GM12878 (cell line): ENCODE results near the gene ARMS2. TPM values are rescaled to one million over a fixed set of nuclear protein-coding genes. Genes with fewer than 3 reads are reported as not detected.

Experiments used
- ATAC-seq: fragments of 200-7000 bp; cut with Tn5 transposase; 3 replicates; pipeline ENCODE4 v1.9.1; 2020; ENCODE audit warnings: mild to moderate bottlenecking, moderate library complexity
- BruUV-seq: library from RNA; stranded (reverse); fragments of 400-500 nt; replicated peaks from 2 replicates; lab custom pipeline; 2021; lab: Mats Ljungman, UMichigan
- CTCF ChIA-PET: fragments of 300-600 bp; sonication (Branson Sonifier 250); formaldehyde crosslinking; extraction: SDS; loops from one replicate; lab custom pipeline; 2021; ENCODE audit warnings: inconsistent platforms; lab: Yijun Ruan, JAX
- POLR2A ChIA-PET: fragments of 350-600 bp; formaldehyde crosslinking; extraction: SDS; loops from one replicate; lab custom pipeline; 2021; ENCODE audit warnings: inconsistent platforms; lab: Charles Lee
- RAD21 ChIA-PET: fragments of 300-600 bp; sonication (Branson Sonifier 250); formaldehyde crosslinking; loops from one replicate; lab custom pipeline; 2023; ENCODE audit warnings: antibody characterized with exemption; ENCODE audit not compliant: unreplicated experiment; lab: Charles Lee
- SMC1A ChIA-PET: fragments of 300-600 bp; sonication (Branson Sonifier 250); formaldehyde crosslinking; loops from one replicate; lab custom pipeline; 2023; ENCODE audit not compliant: unreplicated experiment, uncharacterized antibody; lab: Charles Lee
- DNase-seq: peaks from one replicate; pipeline ENCODE4 v3.0.0-alpha.2; 2011; ENCODE audit warnings: low read depth, low spot score
- FAIRE-seq: peaks from 3 replicates; lab custom pipeline; 2011; peaks lifted over from hg19 to GRCh38; lab: Jason Lieb, UNC
- H2AFZ ChIP-seq: 2 replicates; pipeline ENCODE4 v1.6.0; 2011; ENCODE audit warnings: low read depth, low read length, control low read depth; ENCODE audit not compliant: control insufficient read depth
- H3K27ac ChIP-seq: 2 replicates; pipeline ENCODE4 v1.5.1; 2011; ENCODE audit warnings: control low read depth; ENCODE audit not compliant: control insufficient read depth, insufficient read depth
- H3K27me3 ChIP-seq, 2 experiments: replicated peaks in 1 of 2; 2 replicates each; pipeline versions ENCODE4 v1.6.0 to v1.6.1; 2011; ENCODE audit warnings: low read length in 1 of 2; ENCODE audit not compliant: control insufficient read depth in 2 of 2, insufficient read depth in 2 of 2
- H3K36me3 ChIP-seq, 2 experiments: 2 replicates each; pipeline ENCODE4 v1.5.1; 2011; ENCODE audit warnings: low read length in 1 of 2; ENCODE audit not compliant: control insufficient read depth in 2 of 2, insufficient read depth in 2 of 2
- H3K4me1 ChIP-seq: 2 replicates; pipeline ENCODE4 v1.6.1; 2011; ENCODE audit warnings: mild to moderate bottlenecking, low read length, moderate library complexity, mixed read lengths; ENCODE audit not compliant: control insufficient read depth, insufficient read depth
- H3K4me2 ChIP-seq: 2 replicates; pipeline ENCODE4 v1.6.0; 2011; ENCODE audit warnings: control low read depth; ENCODE audit not compliant: control insufficient read depth, insufficient read depth
- H3K4me3 ChIP-seq: fragments of 200-600 bp; sonication (generic); 2 replicates; pipeline ENCODE4 v1.5.1; 2016
- H3K79me2 ChIP-seq: 2 replicates; pipeline ENCODE4 v1.6.0; 2011; ENCODE audit warnings: low read length; ENCODE audit not compliant: control insufficient read depth, insufficient read depth
- H3K9ac ChIP-seq: 2 replicates; pipeline ENCODE4 v1.8.0; 2011; ENCODE audit warnings: low read length, control low read depth, mixed read lengths; ENCODE audit not compliant: control insufficient read depth, insufficient read depth
- H3K9me3 ChIP-seq: replicated peaks from 3 replicates; pipeline ENCODE4 v1.5.1; 2011; ENCODE audit warnings: mild to moderate bottlenecking, low read length; ENCODE audit not compliant: control insufficient read depth, insufficient read depth
- H4K20me1 ChIP-seq: 2 replicates; pipeline ENCODE4 v1.6.0; 2011; ENCODE audit not compliant: control insufficient read depth, insufficient read depth
- CREM ChIP-seq: IDR thresholded peaks from 2 replicates; pipeline ENCODE4 v1.6.1; 2014; ENCODE audit warnings: antibody characterized with exemption, low read depth
- JUNB ChIP-seq: IDR thresholded peaks from 2 replicates; pipeline ENCODE4 v1.6.1; 2016; ENCODE audit warnings: antibody characterized with exemption, mild to moderate bottlenecking
- NFIC ChIP-seq: IDR thresholded peaks from 2 replicates; pipeline ENCODE4 v1.6.1; 2012; ENCODE audit warnings: low read depth, mild to moderate bottlenecking, inconsistent platforms, low read length, moderate library complexity
- PAX8 ChIP-seq: fragments of 450-650 bp; IDR thresholded peaks from 2 replicates; pipeline ENCODE4 v1.6.1; 2017; ENCODE audit warnings: mild to moderate bottlenecking, moderate library complexity
- RBBP5 ChIP-seq: fragments of 200-600 bp; sonication (generic); conservative IDR thresholded peaks from 2 replicates; pipeline ENCODE4 v1.6.1; 2016
- SREBF2 ChIP-seq: IDR thresholded peaks from 2 replicates; pipeline ENCODE4 v1.6.1; 2012; ENCODE audit warnings: mild to moderate bottlenecking, low read length
- WGBS: methylation state at CpG from one replicate; pipeline ENCODE4 v1.1.6; 2016; ENCODE audit warnings: low lambda C conversion rate; ENCODE audit not compliant: insufficient replicate concordance, insufficient coverage; ENCODE audit errors: missing lambda C conversion rate; 5-methylcytosine and 5-hydroxymethylcytosine counted together
- in situ Hi-C: fragments of 300-500 bp; cut with MboI; formaldehyde crosslinking; loops from 9 replicates; pipeline ENCODE4 v1.14.3; 2018; ENCODE audit warnings: mixed read lengths
- intact Hi-C: fragments of 100-400 bp; cut with micrococcal nuclease; formaldehyde crosslinking; loops from one replicate; pipeline ENCODE4 v1.14.2; 2022; ENCODE audit not compliant: unreplicated experiment
- polyA plus RNA-seq, 11 experiments: library from polyadenylated mRNA; depleted of rRNA in 4 of 11; unstranded in 6 of 11; stranded (reverse) in 5 of 11; fragments of >200 nt; fragmentation: Nextera tagmentation in 4 of 11; fragmentation: Illumina TruSeq in 1 of 11; extraction: Ambion mirVana in 4 of 11; extraction: Trizol in 1 of 11; gene quantifications; 1 replicate in 1 of 11; 2 replicates in 10 of 11; pipeline versions ENCODE4 v1.2.1 to v1.2.3, GENCODE V29; 2011 to 2016; ENCODE audit warnings: inconsistent platforms in 2 of 11, missing spikeins in 2 of 11, low read depth in 1 of 11
- total RNA-seq, 4 experiments: library from RNA; depleted of rRNA in 3 of 4; stranded (reverse); fragments of >200 nt in 3 of 4; fragmentation: Illumina TruSeq in 1 of 4; extraction: Trizol in 1 of 4; gene quantifications; 2 replicates each; pipeline versions ENCODE4 v1.2.1 to v1.2.3, GENCODE V29; 2013 to 2021
- TF ChIP-seq, protein P1 (sequence below): fragments of 450-650 bp; IDR thresholded peaks from 2 replicates; pipeline ENCODE4 v1.6.1; 2017; ENCODE audit warnings: borderline replicate concordance
- TF ChIP-seq, protein P2 (sequence below): fragments of 450-650 bp; IDR thresholded peaks from 2 replicates; pipeline ENCODE4 v1.6.1; 2018; ENCODE audit warnings: borderline replicate concordance, mild to moderate bottlenecking; ENCODE audit not compliant: partially characterized antibody

Gene ARMS2
- total and polyA plus RNA-seq, 10 of the 15 experiments (the other 5 are each of a cell fraction or from before 2014, with no cell fraction given): not detected

DNA sequence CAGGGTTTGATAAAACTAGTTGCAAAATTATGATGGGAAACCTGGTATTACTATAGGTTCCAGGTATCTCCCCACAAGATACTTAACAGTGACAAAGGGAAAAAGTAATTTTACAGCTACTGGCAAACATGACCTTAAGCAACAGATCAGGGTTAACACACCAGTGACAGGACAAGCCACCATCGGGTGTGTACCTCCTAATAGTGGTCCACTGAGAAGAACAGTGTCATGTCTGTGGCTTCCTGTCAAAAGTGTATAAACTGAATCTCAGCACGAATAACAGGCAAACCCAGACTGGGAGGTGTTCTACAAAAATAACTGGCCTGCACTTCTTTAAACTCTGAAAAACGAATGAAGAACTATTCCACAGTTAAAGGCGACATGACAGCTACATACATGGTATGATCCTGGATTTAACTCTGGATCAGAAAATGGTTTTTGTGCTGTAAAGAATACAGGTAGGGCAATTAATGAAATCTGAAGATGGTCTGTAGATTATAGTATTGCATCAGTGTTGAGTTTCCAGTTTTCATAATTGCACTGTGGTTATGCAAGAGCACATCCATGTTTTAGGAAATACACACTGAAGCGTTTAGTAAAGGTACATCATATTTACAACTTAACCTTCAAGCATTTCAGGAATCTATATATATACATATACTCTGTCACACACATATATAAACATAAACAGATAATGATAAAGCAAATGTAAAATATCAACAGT is 32.0 kb upstream of the ARMS2 start:
- SMC1A ChIA-PET: no interaction called here
- H3K27ac ChIP-seq: no peak overlapping the region
- ATAC-seq (no peak), FAIRE-seq (no peak), DNase-seq (no peak)
- BruUV-seq: no TSS peak
- H2AFZ ChIP-seq: no peak overlapping the region
- H3K9ac ChIP-seq: no peak overlapping the region
- in situ Hi-C loops (no loop called here), intact Hi-C loops (no loop called here)
- no peaks in the 10 kb centered on the region for H3K9me3 ChIP-seq
- no peaks in the 10 kb centered on the region for H4K20me1 ChIP-seq
- no peaks in the 10 kb centered on the region for H3K36me3 ChIP-seq
- H3K4me3 ChIP-seq: no peak overlapping the region
- CTCF ChIA-PET: interaction anchor here (3.1 kb wide), 1 partner anchor 12 kb away, joined by 25 read pairs; no protein-coding TSS in a partner anchor
- TF ChIP-seq NFIC (no peak), RBBP5 (no peak), SREBF2 (no peak), CREM (no peak), PAX8 (no peak), JUNB (no peak)
- TF ChIP-seq, protein P1, sequence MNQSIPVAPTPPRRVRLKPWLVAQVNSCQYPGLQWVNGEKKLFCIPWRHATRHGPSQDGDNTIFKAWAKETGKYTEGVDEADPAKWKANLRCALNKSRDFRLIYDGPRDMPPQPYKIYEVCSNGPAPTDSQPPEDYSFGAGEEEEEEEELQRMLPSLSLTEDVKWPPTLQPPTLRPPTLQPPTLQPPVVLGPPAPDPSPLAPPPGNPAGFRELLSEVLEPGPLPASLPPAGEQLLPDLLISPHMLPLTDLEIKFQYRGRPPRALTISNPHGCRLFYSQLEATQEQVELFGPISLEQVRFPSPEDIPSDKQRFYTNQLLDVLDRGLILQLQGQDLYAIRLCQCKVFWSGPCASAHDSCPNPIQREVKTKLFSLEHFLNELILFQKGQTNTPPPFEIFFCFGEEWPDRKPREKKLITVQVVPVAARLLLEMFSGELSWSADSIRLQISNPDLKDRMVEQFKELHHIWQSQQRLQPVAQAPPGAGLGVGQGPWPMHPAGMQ: no peak
- TF ChIP-seq, protein P2, sequence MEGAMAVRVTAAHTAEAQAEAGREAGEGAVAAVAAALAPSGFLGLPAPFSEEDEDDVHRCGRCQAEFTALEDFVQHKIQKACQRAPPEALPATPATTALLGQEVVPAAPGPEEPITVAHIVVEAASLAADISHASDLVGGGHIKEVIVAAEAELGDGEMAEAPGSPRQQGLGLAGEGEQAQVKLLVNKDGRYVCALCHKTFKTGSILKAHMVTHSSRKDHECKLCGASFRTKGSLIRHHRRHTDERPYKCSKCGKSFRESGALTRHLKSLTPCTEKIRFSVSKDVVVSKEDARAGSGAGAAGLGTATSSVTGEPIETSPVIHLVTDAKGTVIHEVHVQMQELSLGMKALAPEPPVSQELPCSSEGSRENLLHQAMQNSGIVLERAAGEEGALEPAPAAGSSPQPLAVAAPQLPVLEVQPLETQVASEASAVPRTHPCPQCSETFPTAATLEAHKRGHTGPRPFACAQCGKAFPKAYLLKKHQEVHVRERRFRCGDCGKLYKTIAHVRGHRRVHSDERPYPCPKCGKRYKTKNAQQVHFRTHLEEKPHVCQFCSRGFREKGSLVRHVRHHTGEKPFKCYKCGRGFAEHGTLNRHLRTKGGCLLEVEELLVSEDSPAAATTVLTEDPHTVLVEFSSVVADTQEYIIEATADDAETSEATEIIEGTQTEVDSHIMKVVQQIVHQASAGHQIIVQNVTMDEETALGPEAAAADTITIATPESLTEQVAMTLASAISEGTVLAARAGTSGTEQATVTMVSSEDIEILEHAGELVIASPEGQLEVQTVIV: no peak
- 35% methylated on average over 5 of the region's 5 CpGs for WGBS
- RAD21 ChIA-PET: no interaction called here
- no peaks in the 10 kb centered on the region for H3K27me3 ChIP-seq
- POLR2A ChIA-PET: interaction anchor here (0.7 kb wide), 1 partner anchor 1783 kb away, joined by 6 read pairs; no protein-coding TSS in a partner anchor
- no peaks in the 10 kb centered on the region for H3K79me2 ChIP-seq
- no peaks in the 10 kb centered on the region for H3K4me1 ChIP-seq
- H3K4me2 ChIP-seq: no peak overlapping the region
